Measurements from ENCODE around the gene IL18BP. TPM values are rescaled to one million over a fixed set of nuclear protein-coding genes. Genes with fewer than 3 reads are reported as not detected.

IL18BP gene
- total RNA-seq, 4 donors from 2014 or later = 5.1 to 11.6 (median 6.3) TPM

GRCh38 chr11:71962428-71963038 is 36.2 kb upstream of the IL18BP start:
- WGBS, 2 donors = 35 to 44% methylated on average over 2 of the region's 2 CpGs
- Histone ChIP-seq H3K4me3 (no peak overlapping the region), H3K9me3 (peaks cover 0 to 4% (median 0%) of the 10 kb centered on the region in 4 donors), H3K27me3 (no peaks in the 10 kb centered on the region), H3K4me1 (no peaks in the 10 kb centered on the region), H3K27ac (no peak overlapping the region), H3K36me3 (peaks cover 0 to 53% (median 0%) of the 10 kb centered on the region in 3 donors)
- TF ChIP-seq POLR2A (IDR thresholded peaks at IDR 0.05) (no peak), EP300 (IDR thresholded peaks at IDR 0.05) (no peak)
- TF ChIP-seq, protein P1, sequence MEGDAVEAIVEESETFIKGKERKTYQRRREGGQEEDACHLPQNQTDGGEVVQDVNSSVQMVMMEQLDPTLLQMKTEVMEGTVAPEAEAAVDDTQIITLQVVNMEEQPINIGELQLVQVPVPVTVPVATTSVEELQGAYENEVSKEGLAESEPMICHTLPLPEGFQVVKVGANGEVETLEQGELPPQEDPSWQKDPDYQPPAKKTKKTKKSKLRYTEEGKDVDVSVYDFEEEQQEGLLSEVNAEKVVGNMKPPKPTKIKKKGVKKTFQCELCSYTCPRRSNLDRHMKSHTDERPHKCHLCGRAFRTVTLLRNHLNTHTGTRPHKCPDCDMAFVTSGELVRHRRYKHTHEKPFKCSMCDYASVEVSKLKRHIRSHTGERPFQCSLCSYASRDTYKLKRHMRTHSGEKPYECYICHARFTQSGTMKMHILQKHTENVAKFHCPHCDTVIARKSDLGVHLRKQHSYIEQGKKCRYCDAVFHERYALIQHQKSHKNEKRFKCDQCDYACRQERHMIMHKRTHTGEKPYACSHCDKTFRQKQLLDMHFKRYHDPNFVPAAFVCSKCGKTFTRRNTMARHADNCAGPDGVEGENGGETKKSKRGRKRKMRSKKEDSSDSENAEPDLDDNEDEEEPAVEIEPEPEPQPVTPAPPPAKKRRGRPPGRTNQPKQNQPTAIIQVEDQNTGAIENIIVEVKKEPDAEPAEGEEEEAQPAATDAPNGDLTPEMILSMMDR (IDR thresholded peaks at IDR 0.05) = no peak
- no peak for DNase-seq (ENCODE audit: low spot score in 2 of 2)

GRCh38 chr11:71963468-71963867 is 35.2 kb upstream of the IL18BP start:
- no peak overlapping the region for H3K27ac ChIP-seq
- peaks cover 0 to 60% (median 0%) of the 10 kb centered on the region in 3 donors for H3K36me3 ChIP-seq

DNA sequence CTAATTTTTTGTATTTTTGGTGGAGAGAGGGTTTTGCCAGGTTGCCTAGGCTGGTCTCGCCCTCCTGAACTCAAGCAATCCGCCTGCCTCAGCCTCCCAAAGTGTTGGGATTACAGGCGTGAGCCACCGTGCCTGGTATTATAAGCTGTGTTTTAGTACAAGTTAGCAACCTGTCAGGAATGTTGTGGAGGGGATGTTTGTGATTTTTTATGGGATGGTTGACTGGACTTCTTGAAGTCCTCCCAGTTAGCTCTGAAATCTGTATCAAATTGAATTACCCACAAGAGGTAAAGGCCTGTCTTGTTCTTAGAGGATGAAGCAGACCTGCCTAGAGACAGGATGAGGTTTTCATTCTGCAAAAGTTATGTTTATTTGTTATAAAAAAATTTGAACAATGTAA is 34.1 kb upstream of the IL18BP start:
- TF ChIP-seq, protein P1 (IDR thresholded peaks at IDR 0.05) = no peak
- TF ChIP-seq POLR2A (IDR thresholded peaks at IDR 0.05) (no peak), EP300 (IDR thresholded peaks at IDR 0.05) (no peak)
- Histone ChIP-seq H3K4me1 (no peaks in the 10 kb centered on the region), H3K4me3 (no peak overlapping the region), H3K9me3 (peaks cover 0 to 4% (median 0%) of the 10 kb centered on the region in 4 donors), H3K36me3 (peaks cover 0 to 59% (median 0%) of the 10 kb centered on the region in 3 donors), H3K27me3 (no peaks in the 10 kb centered on the region), H3K27ac (no peak overlapping the region)
- WGBS, 2 donors = 93 to 98% methylated on average over 4 of the region's 4 CpGs
- no peak for DNase-seq (ENCODE audit: low spot score in 2 of 2)

More at GRCh38 chr11:71963468-71963867, 35.2 kb upstream of the IL18BP start:
- Histone ChIP-seq H3K27me3 (no peaks in the 10 kb centered on the region), H3K9me3 (peaks cover 0 to 4% (median 0%) of the 10 kb centered on the region in 4 donors), H3K4me1 (no peaks in the 10 kb centered on the region), H3K4me3 (no peak overlapping the region)
- TF ChIP-seq, protein P1 (IDR thresholded peaks at IDR 0.05) = no peak
- no peak for TF ChIP-seq EP300 (IDR thresholded peaks at IDR 0.05)
- TF ChIP-seq POLR2A (IDR thresholded peaks at IDR 0.05) = no peak
- no peak for DNase-seq (ENCODE audit: low spot score in 2 of 2)
- WGBS, 2 donors = 94 to 96% methylated on average over 8 of the region's 8 CpGs

DNA sequence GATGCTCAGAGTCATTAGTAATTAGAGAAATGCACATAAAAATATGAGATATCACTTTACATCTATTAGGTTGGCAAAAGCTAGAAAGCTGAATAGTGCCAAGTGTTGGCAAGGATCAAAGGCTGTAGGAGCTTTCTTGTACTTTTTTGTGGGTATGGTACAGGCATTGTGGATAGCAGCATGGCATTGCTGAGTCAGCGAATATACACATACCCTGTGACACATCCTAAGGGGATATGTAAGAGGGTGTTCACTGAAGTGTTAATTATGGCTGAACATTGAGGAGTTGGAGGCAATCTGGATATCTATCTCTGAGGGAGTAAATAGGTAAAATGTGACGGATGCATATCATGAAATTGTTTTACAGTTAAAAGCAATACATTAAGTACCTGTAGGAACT is 27.0 kb upstream of the IL18BP start:
- WGBS, 2 donors = 98% methylated on average over 2 of the region's 2 CpGs
- Histone ChIP-seq H3K9me3 (no peaks in the 10 kb centered on the region), H3K27me3 (no peaks in the 10 kb centered on the region), H3K4me3 (no peak overlapping the region), H3K36me3 (peaks cover 0 to 21% (median 0%) of the 10 kb centered on the region in 3 donors), H3K4me1 (no peaks in the 10 kb centered on the region), H3K27ac (no peak overlapping the region)
- no peak for DNase-seq (ENCODE audit: low spot score in 2 of 2)
- no peak for TF ChIP-seq EP300 (IDR thresholded peaks at IDR 0.05)
- no peak for TF ChIP-seq POLR2A (IDR thresholded peaks at IDR 0.05)
- TF ChIP-seq, protein P1 (IDR thresholded peaks at IDR 0.05) = no peak

DNA sequence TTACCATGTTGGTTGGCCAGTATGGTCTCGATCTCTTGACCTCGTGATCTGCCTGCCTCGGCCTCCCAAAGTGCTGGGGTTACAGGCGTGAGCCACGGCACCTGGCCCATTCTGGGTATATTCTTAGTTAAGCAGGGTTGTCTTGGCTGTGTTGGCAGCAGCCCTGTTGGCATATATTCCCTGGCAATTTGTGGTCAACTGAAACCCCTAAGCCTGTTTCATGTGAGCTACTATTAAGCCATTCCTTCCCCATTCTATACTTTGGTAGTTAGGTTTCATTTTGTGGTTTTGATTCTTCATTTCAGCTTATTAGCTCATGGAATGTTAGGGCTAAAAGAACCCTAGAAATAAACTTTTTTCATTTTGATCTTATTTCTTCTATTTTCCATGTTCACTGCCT is 22.2 kb upstream of the IL18BP start:
- no peaks in the 10 kb centered on the region for H3K9me3 ChIP-seq
- H3K4me3 ChIP-seq = no peak overlapping the region
- peaks cover 0 to 6% (median 0%) of the 10 kb centered on the region in 3 donors for H3K36me3 ChIP-seq
- TF ChIP-seq EP300 (IDR thresholded peaks at IDR 0.05) = no peak
- H3K27me3 ChIP-seq = no peaks in the 10 kb centered on the region
- H3K27ac ChIP-seq = no peak overlapping the region
- 85% methylated on average over 5 of the region's 5 CpGs for WGBS, 2 donors
- DNase-seq (ENCODE audit: low spot score in 2 of 2) = no peak
- no peaks in the 10 kb centered on the region for H3K4me1 ChIP-seq
